DMS153 treated with DMSO at 0.1 percent for 48 hours (cell line): ENCODE results near the gene PPDPF.

Experiments
- DNase-seq: peaks from one replicate; lab custom pipeline; 2025; ENCODE audit not compliant: unreplicated experiment; lab: John Stamatoyannopoulos, UW

Gene PPDPF

GRCh38 chr20:63536241-63536977 lies 15.8 kb downstream of the PPDPF start:
- no peak for DNase-seq

DNA sequence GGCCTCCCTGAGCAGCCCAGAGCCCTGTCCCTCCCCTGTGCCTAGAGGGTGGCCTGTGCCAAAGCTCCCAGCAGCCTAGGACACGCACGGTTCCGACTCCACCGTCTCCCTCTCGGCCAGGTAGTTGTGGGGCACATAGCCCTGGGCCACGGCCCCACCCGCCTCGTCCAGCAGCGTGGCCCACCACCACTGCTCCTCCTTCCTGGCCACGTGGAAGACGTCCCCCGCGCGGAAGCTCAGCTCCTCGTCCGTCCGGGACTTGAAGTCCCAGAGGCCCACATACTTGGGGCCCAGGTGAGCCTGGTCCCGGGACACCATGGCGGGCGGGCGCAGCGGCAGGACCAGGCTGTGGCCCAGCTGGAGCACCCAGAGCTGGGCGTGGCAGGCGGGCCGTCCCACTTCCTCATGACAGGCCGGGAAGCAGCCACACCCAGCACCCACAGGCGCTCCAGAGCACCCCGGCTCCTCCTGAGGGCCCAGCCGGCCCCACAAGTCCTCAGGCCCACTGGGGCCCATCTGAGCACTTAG lies 16.5 kb downstream of the PPDPF start, which contains the start of gene PTK6:
PTK6 (minus strand) TSS at position 380 of the 528 bp plus-strand sequence; CDS start at position 318, 62 bp downstream.
- no peak for DNase-seq

DNA sequence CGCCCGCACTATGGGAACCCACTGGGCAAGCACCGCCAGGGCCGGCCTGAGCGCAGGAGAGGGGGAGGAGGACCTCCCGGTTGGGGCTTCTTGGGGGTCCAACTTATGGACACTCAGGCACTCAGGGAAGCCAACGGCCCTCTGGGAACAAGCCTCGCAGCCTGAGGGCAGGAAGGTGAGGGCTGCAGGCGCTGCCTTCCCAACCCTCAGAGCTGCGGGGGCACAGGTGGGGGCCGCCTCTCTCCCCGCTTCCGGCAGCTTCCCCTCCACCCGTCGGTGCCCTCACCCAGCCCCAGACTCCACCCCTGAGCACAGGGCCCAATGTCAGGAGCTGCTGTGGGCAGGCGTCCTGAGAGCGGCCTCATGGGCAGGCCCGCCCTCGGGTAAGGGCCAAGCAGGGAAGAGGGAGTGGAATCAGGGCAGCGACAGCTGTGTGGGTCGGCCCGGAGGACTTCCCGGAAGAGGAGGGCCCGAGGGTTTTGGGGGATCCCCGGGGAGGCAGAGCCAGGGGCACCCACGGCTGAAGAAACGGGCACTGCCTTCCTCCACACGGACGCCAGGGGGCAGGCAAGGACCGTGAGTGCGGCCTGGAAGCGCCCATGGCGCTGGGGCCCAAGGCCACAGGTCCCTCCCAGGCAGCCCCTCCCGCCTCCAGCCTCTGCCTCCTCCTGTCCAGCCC lies 17.1 kb downstream of the PPDPF start:
- peak; percentile 53 for DNase-seq

DNA sequence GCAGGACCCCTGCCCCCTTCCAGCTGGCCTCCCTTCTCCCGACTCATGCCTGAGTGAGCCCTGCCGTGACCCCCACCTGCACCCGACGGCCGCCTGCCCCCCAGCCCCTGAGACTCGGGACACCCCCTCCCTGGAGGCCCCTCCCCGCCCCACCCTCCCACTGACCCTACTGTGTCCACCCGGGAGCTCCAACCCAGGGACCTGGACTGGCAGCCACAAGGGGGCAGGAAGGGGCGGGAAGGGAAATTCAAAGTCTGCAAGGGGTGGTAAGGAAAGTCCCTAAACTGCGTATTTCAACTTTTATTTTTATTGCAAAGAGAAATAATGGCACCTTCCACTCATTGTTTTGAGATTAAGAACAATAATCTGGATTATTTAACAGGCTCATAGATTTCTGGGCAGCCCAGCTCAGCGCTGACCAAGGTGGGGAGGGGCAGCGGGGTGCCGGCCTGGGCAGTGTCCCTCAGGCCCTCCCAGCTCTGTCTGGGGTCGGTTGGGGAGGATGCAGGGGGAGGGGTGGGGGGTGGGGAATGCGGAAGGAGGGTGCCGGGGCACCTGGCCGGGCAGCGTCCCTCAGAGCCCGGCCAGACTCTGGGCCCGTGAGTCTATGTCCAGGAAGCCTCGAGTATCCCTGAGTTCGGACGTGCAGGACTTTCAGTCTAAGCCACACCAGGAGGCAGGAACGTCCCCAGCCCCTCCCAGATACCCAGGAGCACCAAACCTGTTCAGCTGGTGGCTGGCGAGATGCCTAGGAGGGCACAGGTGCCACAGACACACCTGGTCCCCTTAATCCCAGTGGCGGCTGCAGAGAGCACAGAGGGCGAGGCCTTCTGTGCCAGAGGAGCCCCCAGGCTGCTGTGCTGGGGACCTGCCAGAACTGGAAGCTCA lies 17.9 kb downstream of the PPDPF start:
- peak; percentile 53 for DNase-seq

GRCh38 chr20:63539092-63539430 lies 18.5 kb downstream of the PPDPF start:
- DNase-seq = no peak

GRCh38 chr20:63539441-63540370 lies 19.1 kb downstream of the PPDPF start:
- no peak for DNase-seq

DNA sequence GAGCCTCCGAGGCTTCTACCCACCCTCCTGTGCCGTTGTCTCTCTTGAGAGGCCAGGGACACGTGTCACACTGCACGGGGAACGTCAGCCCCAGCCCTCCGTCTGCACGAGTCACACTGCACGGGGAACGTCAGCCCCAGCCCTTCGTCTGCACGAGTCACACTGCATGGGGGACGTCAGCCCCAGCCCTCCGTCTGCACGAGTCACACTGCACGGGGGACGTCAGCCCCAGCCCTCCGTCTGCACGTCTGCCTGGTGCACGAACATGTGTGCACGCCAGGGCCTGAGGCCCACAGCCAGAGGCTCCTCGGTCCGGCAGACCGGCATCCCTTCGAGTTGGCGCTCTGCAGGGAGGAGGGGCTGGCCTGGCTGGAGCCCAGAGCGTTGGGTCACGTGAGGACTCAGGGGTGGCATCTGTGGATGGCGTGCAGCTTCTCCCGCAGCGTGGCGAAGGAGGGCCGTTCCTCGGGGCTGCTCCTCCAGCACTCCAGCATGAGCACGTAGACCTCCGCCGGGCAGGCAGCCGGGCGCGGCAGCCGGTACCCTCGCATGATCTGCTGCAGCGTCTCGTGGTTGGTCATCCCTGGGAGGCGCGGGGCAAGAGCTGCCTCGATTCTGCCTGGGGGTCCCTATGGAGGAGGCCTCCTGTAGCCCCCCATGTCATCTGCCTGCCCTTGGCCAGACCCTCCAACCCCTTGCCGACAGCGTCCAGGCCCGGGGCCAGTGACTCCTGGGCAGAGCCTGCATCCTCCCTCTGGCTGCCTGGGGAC lies 20.0 kb downstream of the PPDPF start:
- DNase-seq = no peak

DNA sequence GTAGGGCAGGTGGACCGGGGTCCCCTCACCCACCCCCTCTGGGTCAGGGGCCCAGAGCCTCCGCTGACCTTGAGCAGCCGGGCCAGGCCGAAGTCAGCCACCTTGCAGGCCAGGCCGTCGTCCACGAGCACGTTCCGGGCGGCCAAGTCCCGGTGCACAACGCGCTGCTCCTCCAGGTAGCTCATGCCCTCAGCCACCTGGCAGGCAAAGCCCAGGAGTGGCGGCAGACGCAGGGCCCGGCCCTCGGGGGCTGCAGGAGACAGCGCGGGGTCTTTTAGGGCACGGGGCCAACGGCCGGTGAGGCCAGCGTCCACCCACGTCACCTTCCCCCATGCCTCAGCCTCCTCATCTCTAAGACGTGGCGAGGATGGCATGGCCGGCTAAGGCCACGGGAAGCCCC lies 20.8 kb downstream of the PPDPF start:
- DNase-seq = no peak

- DNase-seq = peak; percentile 18
Measured at GRCh38 chr20:63542031-63542559, 21.5 kb downstream of the PPDPF start.

DNA sequence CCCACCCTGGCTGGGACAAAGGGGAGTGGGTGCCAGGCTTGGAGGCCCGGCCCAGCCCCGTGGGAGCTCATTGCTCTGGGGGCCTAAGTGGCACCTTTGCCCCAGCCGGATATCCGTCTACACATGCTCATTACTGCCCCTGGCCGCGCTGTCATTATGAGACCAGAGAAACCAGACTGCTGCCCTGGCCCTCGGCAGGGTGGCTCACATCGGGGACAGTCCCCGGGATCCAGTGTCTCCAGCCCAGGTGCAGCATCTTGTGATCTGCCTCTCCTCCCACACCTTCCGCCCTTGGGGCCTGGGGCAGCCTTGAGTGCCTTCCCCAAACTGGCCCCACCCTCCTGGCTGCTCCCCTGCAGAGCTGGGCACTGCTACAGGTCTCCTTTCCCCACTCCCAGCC lies 22.1 kb downstream of the PPDPF start:
- no peak for DNase-seq

- no peak for DNase-seq
Measured at GRCh38 chr20:63543131-63543530, 22.6 kb downstream of the PPDPF start.

DNA sequence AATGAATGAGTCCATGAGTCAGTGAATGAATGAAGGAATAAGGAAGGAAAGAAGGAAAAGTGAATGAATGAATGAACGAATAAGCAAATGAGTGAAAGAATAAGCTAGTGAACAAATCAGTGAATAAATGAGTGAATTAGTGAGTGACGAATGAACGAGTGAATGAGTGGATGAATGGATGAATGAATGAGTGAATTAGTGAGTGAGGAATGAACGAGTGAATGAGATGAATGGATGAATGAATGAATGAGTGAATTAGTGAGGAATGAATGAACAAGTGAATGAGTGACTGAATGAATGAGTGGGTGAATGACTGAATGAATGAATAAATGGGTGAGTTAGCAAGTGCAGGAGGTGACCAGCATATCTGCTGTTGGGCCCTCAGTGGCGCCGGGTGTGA lies 23.2 kb downstream of the PPDPF start:
- DNase-seq = no peak

- DNase-seq = no peak
Measured at GRCh38 chr20:63544241-63544957, 23.8 kb downstream of the PPDPF start.

- no peak for DNase-seq
Measured at GRCh38 chr20:63544958-63545516, 24.5 kb downstream of the PPDPF start.

DNA sequence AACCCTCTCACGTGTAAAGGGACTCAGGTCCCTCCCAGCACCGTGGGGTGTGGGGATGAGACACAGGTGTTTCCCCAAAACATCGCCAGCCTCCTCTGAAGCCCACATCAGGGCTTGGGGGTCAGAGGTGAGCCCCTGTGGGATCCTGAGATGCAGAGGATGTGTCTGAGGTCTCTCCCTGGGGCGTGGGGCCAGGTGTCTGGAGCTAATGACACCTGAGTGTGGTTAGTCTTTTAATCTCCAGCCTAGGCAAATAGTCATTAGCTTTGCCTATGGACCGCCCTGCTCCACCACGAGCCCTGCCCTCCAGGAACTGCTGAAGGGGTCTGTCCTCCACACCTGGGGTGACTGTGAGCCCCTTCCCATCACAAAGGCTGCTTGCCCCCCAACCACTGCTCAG lies 25.2 kb downstream of the PPDPF start:
- no peak for DNase-seq

- no peak for DNase-seq
Measured at GRCh38 chr20:63546256-63546955, 25.8 kb downstream of the PPDPF start.

DNA sequence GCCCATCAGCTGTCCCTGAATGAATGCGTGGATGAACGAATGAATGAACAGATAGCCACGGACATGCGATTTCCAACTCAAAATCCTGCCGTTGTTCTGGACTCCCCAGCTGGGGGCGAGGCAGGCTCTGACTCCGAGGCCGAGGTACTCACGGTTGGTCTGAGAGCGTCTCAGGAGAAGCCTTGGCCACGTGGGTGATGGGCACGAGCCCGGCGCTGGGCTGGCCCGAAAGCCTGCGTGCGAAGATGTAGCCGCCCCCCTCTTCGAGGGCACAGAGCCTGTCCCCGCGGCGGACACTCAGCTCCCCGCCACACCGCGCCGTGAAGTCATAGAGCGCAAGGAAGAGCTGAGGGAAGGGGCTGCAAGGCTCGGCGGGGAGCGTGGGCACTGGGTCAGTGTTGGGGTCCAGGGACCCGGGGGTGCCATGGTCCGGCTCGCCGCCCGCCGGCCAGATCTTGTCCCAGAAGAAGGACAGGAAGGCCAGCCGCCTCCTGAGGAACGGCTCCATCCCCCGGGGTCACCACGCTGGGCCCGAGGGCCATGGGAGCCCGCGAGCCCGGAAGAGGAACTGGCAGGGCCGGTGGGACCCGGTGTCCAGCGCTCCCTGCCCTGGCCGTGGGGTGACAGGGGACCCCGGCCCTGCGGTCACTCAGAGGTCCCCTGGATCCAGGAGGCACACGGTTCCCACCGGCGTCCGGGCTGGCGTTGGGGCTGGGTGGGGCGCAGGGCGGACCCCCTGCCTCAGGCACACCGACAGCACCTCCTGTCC lies 26.6 kb downstream of the PPDPF start:
- DNase-seq = no peak
